Retina (tissue), 1 donor: Measurements from ENCODE around the gene HOXB3.

ENCODE experiments used
- DNase-seq: peaks from one replicate; pipeline ENCODE4 v3.0.0-alpha.2; 2016

HOXB3 gene

DNA sequence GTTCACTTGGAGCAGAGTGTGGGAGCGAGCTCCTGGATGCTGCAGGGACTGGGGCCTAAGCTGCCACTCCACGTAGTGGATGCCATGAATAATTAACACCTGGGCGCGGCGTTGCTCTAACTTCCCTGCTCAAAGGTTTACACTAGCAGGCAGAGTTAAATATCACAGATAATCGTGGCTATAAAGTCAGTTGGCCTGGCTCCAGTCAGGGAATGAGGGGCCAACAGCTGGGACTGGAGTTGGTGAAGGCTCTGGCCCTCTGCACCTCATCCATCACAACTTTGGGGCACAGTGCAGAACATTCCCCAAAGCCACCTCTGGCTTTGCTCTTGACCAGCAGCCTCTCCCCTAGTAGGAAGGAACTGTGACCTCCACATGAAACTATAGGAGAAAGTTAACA is 22.8 kb downstream of the HOXB3 start:
- no peak for DNase-seq

DNA sequence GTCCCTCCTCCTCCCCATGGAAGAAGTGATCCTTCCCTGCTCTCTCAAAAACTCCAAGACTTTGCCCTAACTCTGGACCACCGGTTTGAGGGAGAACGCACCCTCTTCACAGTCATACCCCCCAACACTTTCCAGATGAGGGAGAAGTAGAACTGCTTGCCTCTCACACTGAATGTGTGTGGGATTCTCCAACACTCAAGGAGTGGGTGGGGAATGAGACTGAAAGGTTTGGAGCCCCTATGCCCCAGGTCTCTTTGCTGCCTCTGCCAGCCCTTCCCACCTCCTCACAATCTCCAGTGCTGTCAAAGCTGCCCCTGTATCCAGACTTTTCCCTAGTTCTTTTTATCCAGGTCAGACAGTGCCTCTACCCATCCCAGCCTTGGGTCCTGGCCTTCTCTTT is 23.3 kb downstream of the HOXB3 start:
- no peak for DNase-seq

- DNase-seq: no peak
Measured at GRCh38 chr17:48565925-48566710, 23.9 kb downstream of the HOXB3 start.

DNA sequence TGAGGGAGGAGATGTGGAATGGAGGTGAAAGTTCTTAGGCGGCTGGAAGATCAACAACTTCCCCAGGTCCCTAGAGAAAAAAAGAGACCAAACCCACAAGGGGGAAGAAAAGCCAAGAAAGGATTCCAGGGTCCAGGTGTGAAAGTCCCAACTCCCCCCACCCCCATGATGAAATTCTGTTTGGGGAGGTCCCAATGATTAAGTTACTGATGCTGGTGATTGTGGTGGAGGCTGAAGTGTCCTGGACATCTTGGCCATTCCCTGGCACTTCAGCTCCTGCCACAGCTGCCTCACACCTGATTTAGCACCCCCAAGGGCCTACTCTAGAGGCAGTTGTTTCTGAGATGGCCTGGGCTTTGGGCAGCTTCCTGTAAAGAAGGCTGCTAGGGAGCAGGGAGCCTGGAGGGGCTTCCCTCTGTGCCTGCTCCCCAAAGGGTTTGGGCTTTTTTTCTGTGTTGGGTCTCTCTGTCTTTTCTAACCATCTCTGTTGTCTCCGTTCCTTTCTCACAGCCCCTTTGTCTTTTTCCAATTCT is 25.0 kb downstream of the HOXB3 start:
- DNase-seq: no peak

GRCh38 chr17:48564188-48565021 is 25.6 kb downstream of the HOXB3 start:
- no peak for DNase-seq

- DNase-seq: no peak
Measured at GRCh38 chr17:48563867-48564187, 26.2 kb downstream of the HOXB3 start.

- no peak for DNase-seq
Measured at GRCh38 chr17:48563385-48563838, 26.6 kb downstream of the HOXB3 start.

DNA sequence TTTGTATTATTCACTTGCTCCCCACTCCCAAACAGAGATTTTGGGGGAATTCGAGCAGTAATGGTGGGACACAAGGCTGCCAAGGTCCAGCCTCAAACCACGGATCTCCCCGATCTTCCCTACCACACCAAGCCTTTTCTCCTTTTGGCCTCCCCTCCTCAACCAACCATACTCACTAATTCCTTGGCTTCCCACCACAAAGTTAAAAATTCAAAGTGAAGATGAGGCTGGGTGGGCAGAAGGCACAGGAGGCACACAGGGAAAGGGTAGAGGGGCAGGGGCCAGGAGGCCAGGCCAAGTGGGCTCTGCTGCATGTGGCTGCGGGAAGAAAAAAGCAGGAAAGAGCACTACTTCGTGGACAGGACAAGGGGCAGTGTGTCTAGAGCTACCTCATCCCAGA is 27.1 kb downstream of the HOXB3 start:
- no peak for DNase-seq

- no peak for DNase-seq
Measured at GRCh38 chr17:48561884-48562810, 27.9 kb downstream of the HOXB3 start.

GRCh38 chr17:48559840-48560817 is 29.9 kb downstream of the HOXB3 start:
- DNase-seq: no peak

DNA sequence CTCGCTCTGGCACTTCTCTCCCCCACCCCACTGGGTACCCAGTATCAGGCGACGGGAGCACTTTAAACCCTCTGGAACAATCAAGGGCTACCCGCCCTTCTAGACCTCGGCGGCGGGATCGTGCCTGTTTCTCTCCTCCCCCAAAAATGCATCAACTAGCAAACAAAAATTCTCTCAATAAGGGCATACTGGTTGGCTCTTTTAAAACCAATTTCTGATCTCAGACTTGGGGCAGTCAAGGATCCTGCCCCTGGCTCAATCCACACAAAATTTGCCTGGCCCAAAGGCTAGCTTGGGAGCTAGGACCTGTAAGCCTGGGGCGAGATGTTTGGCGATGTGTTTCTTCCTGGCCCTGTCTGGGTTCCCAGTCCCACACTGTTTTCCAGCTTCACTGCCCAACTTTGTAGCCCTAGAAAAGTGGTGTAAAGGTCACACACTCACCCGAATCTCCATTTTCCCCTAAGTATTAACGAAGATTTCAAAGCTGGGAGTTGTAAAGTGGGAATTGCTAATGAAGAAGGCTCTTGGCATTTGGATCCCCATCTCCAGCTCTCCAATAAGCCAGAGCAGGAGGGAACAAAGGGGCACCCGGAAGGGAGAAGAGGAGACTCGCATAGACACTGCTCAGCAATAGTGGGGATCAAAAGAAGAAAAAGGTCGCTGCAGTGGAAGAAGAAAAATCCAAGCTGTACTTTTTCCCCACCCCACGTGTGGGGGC is 30.8 kb downstream of the HOXB3 start:
- DNase-seq: no peak

- no peak for DNase-seq
Measured at GRCh38 chr17:48558831-48559121, 31.3 kb downstream of the HOXB3 start.

- DNase-seq: no peak
Measured at GRCh38 chr17:48558057-48558830, 31.8 kb downstream of the HOXB3 start.

DNA sequence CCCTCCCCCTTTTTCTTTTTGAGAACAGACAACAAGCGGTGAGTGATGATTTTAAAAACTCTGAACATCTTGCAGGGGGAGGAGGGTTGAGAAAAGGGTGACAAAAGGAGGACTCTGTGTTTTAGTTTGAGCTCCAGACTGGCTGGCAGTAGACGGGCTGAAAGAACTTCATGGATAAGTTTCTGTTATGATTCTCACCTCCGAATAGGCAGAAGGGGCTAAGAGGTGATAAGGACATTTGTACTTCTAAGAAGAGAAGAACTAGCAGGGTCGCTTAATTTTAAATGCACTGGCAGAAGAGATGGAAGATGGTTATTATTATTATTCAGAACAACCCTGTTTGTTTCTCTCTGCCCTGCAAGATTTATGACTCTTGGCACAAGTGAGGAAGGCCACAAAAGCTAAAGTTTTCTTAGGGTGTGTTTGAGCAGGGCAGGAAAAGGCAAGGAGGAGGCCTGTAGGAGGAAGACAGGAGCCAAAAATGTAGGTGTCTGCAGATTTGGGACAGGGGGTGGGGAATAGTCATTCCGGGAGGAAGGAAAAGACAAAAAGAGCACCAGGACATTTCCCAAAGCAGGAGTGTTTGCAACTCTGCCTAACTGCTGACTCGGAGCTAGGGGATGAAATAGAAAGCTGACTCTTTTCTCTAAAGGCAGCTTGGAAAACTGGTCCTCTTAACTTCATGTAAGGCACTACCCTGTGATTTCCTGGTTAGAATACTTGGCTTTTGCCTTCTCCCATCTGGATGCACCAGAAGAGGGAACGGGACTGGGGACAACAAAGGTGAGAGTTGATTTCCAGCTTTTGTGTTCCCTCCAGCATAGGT is 33.3 kb downstream of the HOXB3 start:
- DNase-seq: no peak

- DNase-seq: no peak
Measured at GRCh38 chr17:48556229-48556575, 33.8 kb downstream of the HOXB3 start.

GRCh38 chr17:48555258-48556228 is 34.5 kb downstream of the HOXB3 start:
- no peak for DNase-seq

DNA sequence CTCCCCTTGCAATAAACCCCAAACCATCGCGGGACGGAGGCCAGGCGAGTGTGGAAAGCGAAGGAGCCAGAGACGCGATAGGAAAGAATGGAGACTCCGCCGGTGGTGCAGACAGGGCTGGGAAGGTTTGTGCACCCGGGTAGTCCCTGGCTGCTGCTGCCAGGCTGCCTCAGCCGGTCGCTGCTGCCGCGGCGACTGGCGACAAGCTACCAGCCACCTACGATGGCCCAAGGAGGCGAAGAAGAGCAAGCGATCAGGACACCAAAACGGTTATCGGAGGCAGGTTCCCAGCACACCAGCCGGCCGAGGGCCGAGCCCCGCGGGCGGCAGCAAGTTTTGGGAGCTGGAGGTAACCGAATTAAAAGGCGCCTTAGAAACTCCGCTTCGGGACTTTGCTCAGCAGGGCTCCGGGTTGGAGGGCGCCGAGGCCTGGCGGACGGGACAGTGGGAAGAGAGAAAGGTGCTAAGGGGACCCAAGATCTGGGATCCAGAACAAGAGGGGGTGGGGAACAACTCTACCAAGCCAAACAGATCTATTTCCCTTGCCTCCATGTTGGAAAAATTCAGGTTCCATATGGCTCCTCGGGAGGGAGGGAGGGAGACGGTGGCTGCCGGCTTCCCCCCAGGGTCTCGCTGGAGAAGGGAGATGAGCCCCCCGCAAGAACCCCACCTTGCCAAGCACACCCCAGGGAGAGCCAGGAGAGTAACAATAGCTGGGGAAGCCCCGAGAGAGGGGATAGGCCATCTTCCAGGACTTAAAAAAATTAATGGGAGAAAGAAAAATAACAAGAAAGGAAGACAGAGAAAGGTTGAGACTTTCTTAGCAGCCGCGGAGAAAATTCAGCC is 35.4 kb downstream of the HOXB3 start:
- DNase-seq: no peak
